Ammon's horn (tissue), 1 donor: ENCODE measurements around the gene NFIC.
"Not testable (repeated sequence)": the region's sequence is repeated elsewhere in the genome, so short reads cannot be mapped to it uniquely, and the experiment has no call there.

Source experiments
- DNase-seq: peaks from one replicate; pipeline ENCODE4 v3.0.0-alpha.2; 2016; ENCODE audit warnings: low spot score

NFIC gene

GRCh38 chr19:3452942-3453214, 86.5 kb downstream of the NFIC start:
- DNase-seq: not testable (repeated sequence)

- DNase-seq: no peak
Observed at GRCh38 chr19:3453840-3454239, 87.5 kb downstream of the NFIC start.

- DNase-seq: no peak
Observed at GRCh38 chr19:3454656-3455392, 88.4 kb downstream of the NFIC start.

- DNase-seq: no peak
Observed at GRCh38 chr19:3455393-3455955, 89.1 kb downstream of the NFIC start.

- no peak for DNase-seq
Observed at GRCh38 chr19:3455960-3456601, 89.7 kb downstream of the NFIC start.

- DNase-seq: no peak
Observed at GRCh38 chr19:3456925-3457527, 90.6 kb downstream of the NFIC start.

- no peak for DNase-seq
Observed at GRCh38 chr19:3457528-3458228, 91.3 kb downstream of the NFIC start.

GRCh38 chr19:3458229-3459088, 92.1 kb downstream of the NFIC start:
- no peak for DNase-seq

- peak; percentile 88 for DNase-seq
Observed at GRCh38 chr19:3459089-3459881, 92.9 kb downstream of the NFIC start.

GRCh38 chr19:3459965-3460582, 93.7 kb downstream of the NFIC start:
- no peak for DNase-seq

GRCh38 chr19:3462991-3463713, 96.8 kb downstream of the NFIC start:
- DNase-seq: no peak

- DNase-seq: no peak
Observed at GRCh38 chr19:3463714-3464586, 97.6 kb downstream of the NFIC start.

- DNase-seq: no peak
Observed at GRCh38 chr19:3464587-3465235, 98.3 kb downstream of the NFIC start.

GRCh38 chr19:3465552-3465951, 99.2 kb downstream of the NFIC start:
- DNase-seq: no peak

GRCh38 chr19:3466635-3467034, 100.3 kb downstream of the NFIC start:
- DNase-seq: peak; percentile 60

- DNase-seq: no peak
Observed at GRCh38 chr19:3467437-3468198, 101.2 kb downstream of the NFIC start.

- no peak for DNase-seq
Observed at GRCh38 chr19:3468211-3468610, 101.8 kb downstream of the NFIC start.
